PC-3 (cell line): ENCODE measurements around the gene AFTPH.

Source experiments
- CTCF ChIP-seq: fragments of 300-600 bp; sonication (generic); conservative IDR thresholded peaks from 2 replicates; pipeline ENCODE4 v1.5.1; 2017; ENCODE audit warnings: antibody characterized with exemption, low read depth, mild to moderate bottlenecking, low read length
- EZH2 ChIP-seq: fragments of 300-600 bp; sonication (generic); IDR thresholded peaks from one replicate; pipeline ENCODE4 v1.6.1; 2017; ENCODE audit warnings: antibody characterized with exemption, mild to moderate bottlenecking, low read length; ENCODE audit not compliant: unreplicated experiment

- TF ChIP-seq EZH2: no peak
- no peak for TF ChIP-seq CTCF
Observed at GRCh38 chr2:64548761-64549160, 24.6 kb downstream of the AFTPH start.
